HG03378 (cell line): ENCODE measurements around the gene ZNF281.
"Not testable (repeated sequence)": the region's sequence is repeated elsewhere in the genome, so short reads cannot be mapped to it uniquely, and the experiment has no call there.

Source experiments
- ATAC-seq: cut with Tn5 transposase; IDR thresholded peaks from one replicate; pipeline ENCODE4 v1.9.1; 2021; ENCODE audit warnings: mild to moderate bottlenecking, moderate library complexity; ENCODE audit not compliant: unreplicated experiment

The ZNF281 gene

DNA sequence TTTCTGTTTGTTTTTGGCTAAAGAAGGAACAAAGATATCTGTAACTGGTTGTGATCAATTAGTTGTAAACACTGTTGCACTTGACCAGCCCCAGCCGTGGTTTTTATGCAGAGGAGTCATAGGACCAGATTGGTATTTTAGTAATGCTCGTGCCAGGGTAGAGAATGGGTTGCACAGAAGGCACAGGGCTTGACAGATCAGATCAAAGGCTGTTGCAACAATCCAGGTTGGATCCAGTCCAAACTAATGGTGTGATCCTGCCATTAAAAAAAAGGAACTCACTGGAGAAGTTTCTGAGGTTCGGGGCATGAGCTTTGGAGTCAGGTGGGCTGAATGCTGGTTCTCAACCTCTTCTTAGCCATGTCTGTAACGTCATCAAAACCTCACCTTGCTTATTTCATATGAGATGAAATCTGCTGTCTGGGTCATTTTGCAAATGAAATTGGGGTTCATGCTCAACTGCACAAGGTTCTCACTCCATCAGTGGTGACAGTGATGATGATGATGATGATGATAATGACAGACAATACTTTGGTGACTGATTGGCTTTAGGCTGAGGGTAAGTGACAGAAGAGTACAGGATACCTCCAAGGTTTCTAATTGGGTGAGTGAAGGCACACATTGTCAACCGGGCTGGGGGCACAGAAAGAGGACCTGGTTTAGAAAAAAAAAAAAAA lies 43.1 kb downstream of the ZNF281 start:
- ATAC-seq: no peak

DNA sequence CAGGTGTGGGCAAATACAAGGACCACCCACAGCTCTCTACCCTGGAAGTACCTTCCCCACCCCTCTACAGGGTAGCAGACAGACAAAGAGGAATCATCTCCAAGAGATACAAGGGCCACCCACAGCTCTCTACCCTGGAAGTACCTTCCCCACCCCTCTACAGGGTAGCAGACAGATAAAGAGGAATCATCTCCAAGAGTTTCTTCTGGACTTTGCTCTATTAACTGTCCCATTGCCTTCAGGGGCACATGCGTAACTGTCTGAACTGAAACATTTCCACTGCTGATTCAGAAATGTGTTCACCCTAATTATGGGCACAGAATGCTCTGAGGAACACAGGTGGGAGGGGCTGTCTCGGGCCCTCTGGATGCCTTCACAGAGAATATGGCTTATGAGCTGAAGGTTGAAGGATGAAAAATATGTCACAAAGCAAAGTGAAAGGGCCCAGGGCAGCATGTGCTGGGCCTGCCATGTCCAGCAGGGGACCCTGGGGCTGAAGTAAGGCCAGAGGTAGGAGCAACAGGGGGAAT lies 43.9 kb downstream of the ZNF281 start:
- ATAC-seq: no peak

DNA sequence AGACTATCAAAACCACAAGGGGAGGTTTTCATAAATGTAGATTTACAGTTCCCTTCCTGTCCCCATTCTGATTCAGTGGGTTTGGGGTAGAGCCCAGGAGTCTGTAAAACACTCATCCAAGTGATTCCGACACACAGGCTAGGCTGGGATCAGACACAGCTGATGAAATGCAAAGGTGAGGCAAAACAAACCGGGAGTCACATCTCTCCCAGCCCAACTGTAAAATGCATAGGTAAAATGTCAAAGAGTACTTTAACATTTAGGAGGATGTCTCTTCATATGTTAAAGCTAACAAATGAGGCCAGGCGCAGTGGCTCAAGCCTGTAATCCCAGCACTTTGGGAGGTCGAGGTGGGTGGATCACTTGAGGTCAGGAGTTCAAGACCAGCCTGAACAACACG lies 45.0 kb downstream of the ZNF281 start:
- ATAC-seq: no peak

DNA sequence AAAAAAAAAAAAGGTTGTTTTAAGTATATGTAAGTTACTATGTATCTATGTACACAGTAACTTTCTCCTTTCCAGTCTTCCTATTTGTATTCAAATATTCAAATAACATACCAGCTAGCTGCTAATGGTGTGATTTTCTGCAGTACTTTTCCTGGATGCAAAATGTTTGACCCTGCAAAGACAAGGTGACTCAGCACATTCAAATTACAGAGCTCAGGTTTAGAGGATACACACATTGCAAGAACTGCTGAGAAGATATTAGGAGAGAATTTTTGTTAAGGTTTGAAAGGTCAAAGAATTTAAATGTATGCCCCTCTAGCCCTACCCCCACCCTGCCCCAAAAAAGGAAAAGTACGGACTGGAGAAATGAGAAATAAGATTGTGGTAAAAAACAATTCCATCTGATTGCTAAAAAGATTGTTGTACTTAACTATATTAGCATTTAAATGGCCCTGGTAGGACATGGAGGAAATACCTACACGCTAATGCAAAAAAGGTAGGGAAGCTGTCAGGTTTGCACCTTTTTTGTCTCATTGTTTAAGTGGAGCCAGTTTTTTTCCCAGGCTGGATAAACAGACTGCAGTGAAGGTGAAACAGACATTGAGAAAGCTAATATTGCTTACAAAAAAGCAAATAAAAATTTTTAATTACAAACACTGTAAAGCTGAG lies 45.6 kb downstream of the ZNF281 start:
- no peak for ATAC-seq

GRCh38 chr1:200363264-200363933 lies 46.4 kb downstream of the ZNF281 start:
- ATAC-seq: peak; percentile 42

DNA sequence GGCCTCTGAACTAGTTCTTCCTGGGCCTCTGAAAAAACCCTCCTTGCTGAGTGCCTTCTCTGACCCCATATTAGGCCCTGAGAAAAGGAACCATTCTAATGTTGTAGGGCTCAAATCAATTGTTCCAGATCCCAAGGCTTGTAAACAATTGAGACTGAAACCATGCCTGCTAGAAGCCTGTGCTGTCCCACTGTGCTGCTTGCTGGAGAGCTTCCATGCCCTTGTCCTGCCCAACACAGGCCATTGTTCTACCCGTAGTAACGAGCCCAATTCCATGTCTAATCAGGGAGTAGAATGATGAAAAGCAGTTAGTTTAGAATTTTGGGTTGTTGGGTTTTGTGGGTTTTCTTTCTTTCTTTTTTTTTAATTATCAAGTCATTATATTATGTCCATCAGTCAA lies 47.4 kb downstream of the ZNF281 start:
- no peak for ATAC-seq

DNA sequence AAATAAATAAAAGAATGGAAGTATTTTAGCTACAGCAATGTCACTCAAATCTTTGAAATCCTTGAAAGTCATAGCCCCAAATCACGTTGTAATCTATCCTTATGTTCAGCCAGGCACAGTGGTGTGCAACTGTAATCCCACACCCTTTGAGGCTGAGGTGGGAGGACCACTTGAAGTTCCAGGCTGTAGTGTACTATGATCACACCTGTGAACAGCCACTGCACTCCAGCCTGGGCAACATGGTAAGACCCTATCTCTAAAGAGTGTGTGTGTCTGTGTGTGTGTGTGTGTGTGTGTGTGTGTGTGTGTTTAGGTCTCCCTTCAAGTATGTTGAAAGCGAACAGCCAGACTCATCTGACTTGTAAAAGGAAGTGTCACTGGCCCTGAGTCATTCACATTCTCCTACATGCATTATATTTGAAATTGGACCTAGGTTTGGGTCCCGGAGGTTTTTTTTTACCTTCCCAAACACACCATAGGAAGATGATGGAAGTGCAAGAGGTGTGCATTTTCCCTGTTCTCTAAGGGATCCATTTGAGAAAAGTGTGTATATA lies 50.1 kb downstream of the ZNF281 start:
- no peak for ATAC-seq

DNA sequence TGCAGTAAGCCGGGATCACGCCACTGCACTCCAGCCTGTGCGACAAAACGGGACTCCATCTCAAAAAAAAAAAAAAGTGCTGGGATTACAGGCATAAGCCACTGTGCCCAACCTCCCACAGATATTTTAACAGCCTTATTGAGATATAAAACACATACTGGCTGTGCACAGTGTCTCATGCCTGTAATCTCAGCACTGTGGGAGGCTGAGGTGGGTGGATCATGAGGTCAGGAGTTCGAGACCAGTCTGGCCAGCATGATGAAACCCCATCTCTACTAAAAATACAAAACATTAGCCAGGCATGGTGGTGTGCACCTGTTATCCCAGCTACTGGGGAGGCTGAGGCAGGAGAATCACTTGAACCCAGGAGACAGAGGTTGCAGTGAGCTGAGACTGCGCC lies 51.9 kb downstream of the ZNF281 start:
- ATAC-seq: not testable (repeated sequence)

DNA sequence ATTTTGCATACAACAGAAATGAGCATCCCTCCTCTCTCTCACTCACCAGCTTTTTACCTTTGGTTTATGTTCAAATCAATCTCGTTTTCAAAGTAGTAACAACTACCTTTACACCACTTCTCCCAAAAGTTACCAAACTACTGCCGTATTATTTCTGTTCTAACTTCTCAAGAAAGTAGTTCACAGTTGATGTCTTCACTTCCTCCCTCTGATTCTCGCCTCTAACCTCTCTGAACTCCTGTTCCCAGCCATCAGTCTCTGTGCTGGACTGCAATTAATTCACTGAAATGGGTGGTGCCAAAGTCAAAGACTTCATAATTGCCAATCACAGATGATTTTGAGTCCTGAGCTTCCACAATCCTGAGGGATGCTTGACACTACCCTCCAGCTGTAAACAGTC lies 54.0 kb downstream of the ZNF281 start:
- ATAC-seq: no peak
